CD4-positive, alpha-beta T cell (primary cell): ENCODE results near the gene NRL. TPM values are rescaled to one million over a fixed set of nuclear protein-coding genes. Genes with fewer than 3 reads are reported as not detected.

Experiments used
- ATAC-seq: fragments of 200-7000 bp; cut with Tn5 transposase; one replicate; pipeline ENCODE4 v1.10.0; 2022; ENCODE audit warnings: mild to moderate bottlenecking; ENCODE audit not compliant: poor library complexity
- CTCF ChIA-PET: fragments of 350-600 bp; sonication (Branson Sonifier 250); formaldehyde crosslinking; loops from one replicate; lab custom pipeline; 2021; ENCODE audit warnings: antibody characterized with exemption, inconsistent platforms; lab: Charles Lee
- POLR2A ChIA-PET: fragments of 350-600 bp; sonication (Branson Sonifier 250); formaldehyde crosslinking; loops from one replicate; lab custom pipeline; 2021; ENCODE audit warnings: antibody characterized with exemption, inconsistent platforms; lab: Charles Lee
- DNase-seq, 14 experiments: peaks; one replicate each; pipeline ENCODE4 v3.0.0-alpha.2; 2013 to 2020; ENCODE audit warnings: mixed read lengths in 2 of 14
- H3K27ac ChIP-seq, 2 donors: one replicate each; pipeline versions ENCODE4 v1.5.1 to v1.7.0; 2013; ENCODE audit warnings: low read length in 2 of 2, low read depth in 1 of 2, mild to moderate bottlenecking in 1 of 2
- H3K27me3 ChIP-seq, 2 experiments: 1 replicate in 1 of 2; 2 replicates in 1 of 2; pipeline versions ENCODE4 v1.6.1 to v1.7.0; 2013; ENCODE audit warnings: low read length in 2 of 2, control low read depth in 1 of 2, mild to moderate bottlenecking in 1 of 2, moderate library complexity in 1 of 2; ENCODE audit not compliant: insufficient read depth in 2 of 2, control insufficient read depth in 1 of 2
- H3K36me3 ChIP-seq: one replicate; pipeline ENCODE4 v1.6.1; 2013; ENCODE audit warnings: low read length, control low read depth; ENCODE audit not compliant: insufficient read depth
- H3K4me1 ChIP-seq: one replicate; pipeline ENCODE4 v1.6.1; 2013; ENCODE audit warnings: low read length, control low read depth; ENCODE audit not compliant: insufficient read depth
- H3K4me3 ChIP-seq: one replicate; pipeline ENCODE4 v1.5.1; 2013; ENCODE audit warnings: mild to moderate bottlenecking, low read length, moderate library complexity
- H3K9me3 ChIP-seq, 2 experiments: 1 replicate in 1 of 2; 2 replicates in 1 of 2; pipeline versions ENCODE4 v1.6.1 to v1.7.0; 2013; ENCODE audit warnings: low read length in 2 of 2, mild to moderate bottlenecking in 2 of 2, control low read depth in 1 of 2, moderate library complexity in 1 of 2; ENCODE audit not compliant: control insufficient read depth in 1 of 2, insufficient read depth in 1 of 2
- H3K27ac Mint-ChIP-seq: one replicate; pipeline ENCODE4 v1.8.0; 2020; ENCODE audit warnings: mixed read lengths
- H3K27me3 Mint-ChIP-seq: one replicate; pipeline ENCODE4 v1.8.0; 2021; ENCODE audit warnings: mixed read lengths
- H3K36me3 Mint-ChIP-seq: one replicate; pipeline ENCODE4 v1.8.0; 2021; ENCODE audit warnings: low read depth, mixed read lengths
- H3K4me1 Mint-ChIP-seq: one replicate; pipeline ENCODE4 v1.8.0; 2021; ENCODE audit warnings: low read depth, mixed read lengths
- H3K4me3 Mint-ChIP-seq: one replicate; pipeline ENCODE4 v1.8.0; 2020; ENCODE audit warnings: mild to moderate bottlenecking, mixed read lengths
- H3K9me3 Mint-ChIP-seq: one replicate; pipeline ENCODE4 v1.8.0; 2020; ENCODE audit warnings: mixed read lengths
- intact Hi-C, 2 experiments: fragments of 100-400 bp; cut with DNase I in 1 of 2; cut with micrococcal nuclease in 1 of 2; formaldehyde crosslinking; loops; one replicate each; pipeline versions ENCODE4 v1.15.1 to v1.9.0; 2023 to 2025; cut with DNase I, micrococcal nuclease
- total RNA-seq, 174 experiments: library from RNA in 2 of 174; stranded (reverse) in 2 of 174; gene quantifications; one replicate each; pipeline ENCODE4 v1.2.3 and lab custom pipeline; 2021 to 2026
- TF ChIP-seq, protein P1 (sequence below): fragments of 200-600 bp; IDR thresholded peaks from one replicate; pipeline ENCODE4 v1.8.0; 2022; ENCODE audit warnings: antibody characterized with exemption, mild to moderate bottlenecking

Gene NRL
- total RNA-seq, 2 experiments from 2014 or later, result 1.6 to 1.9 TPM

DNA sequence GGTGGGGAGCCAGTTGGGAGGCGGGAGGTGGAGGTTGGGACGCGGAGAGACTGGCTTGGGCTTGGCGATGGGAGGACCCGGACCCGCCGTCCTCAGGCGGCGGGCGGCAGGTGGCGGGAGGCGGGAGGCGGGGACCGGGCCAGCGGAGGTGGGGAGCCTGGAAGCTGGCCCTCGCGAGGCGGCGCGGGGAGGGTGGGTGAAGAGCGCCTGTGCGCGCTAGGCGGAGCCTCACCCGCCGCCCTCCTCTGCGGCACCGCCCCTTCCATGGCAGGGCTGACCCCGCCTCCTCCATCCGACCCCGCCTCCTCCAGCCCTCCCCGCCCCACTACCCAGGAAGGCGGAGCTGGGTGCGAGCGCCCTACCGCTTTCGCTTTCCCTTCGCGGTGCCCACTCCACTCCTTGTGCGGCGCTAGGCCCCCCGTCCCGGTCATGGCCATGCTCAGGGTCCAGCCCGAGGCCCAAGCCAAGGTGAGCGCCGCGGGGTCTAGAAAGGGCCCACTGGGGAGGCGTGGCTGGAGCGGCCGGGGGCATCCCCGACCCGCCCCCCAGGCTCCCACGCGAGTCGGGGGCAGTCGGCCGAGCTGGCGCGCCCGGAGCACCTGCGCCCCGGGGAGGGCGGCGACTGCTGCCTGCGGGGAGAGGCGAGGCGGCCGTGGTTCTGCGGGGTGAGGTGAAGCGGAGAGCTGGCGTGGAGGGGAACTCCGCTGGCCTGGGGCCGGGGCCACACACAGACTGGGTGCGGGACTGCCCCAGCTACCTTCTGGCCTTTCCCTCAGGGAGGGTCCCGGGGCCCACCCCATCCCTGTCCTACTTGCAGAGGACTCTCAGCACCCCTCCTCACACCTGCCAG, 21.3 kb upstream of the NRL start, which contains the start of gene PSME1:
PSME1 (plus strand) TSS at position 361 of the 850 bp plus-strand sequence; CDS start at position 430, 69 bp downstream.
- Mint-ChIP-seq H3K36me3 (peaks cover 42% of the 10 kb centered on the region), H3K9me3 (no peaks in the 10 kb centered on the region), H3K4me3 (peak within 1 kb of the TSS; percentile 94), H3K27ac (peak within 1 kb of the TSS; percentile 85), H3K27me3 (no peaks in the 10 kb centered on the region), H3K4me1 (peaks cover 69% of the 10 kb centered on the region)
- POLR2A ChIA-PET, result interaction anchor here (0.7 to 11.7 kb wide), 22 partner anchors 8 to 834 kb away, joined by 3 to 296 read pairs (median 6); partner anchors contain the start of genes CBLN3, CHMP4A, DCAF11 and DHRS1
- Histone ChIP-seq H3K36me3 (peaks cover 27% of the 10 kb centered on the region), H3K9me3 (no peaks in the 10 kb centered on the region), H3K27me3 (no peaks in the 10 kb centered on the region), H3K4me1 (peaks cover 68% of the 10 kb centered on the region), H3K27ac (peak within 1 kb of the TSS; percentile 72 to 88), H3K4me3 (peak within 1 kb of the TSS; percentile 74)
- peak; percentile 89 to 97 (median 95) for DNase-seq
- CTCF ChIA-PET, result interaction anchor here (0.9 to 5.0 kb wide), 8 partner anchors 11 to 136 kb away, joined by 3 to 33 read pairs (median 6); partner anchors contain the start of genes IRF9, MDP1, PSME2 and RABGGTA
- intact Hi-C loops, result loop anchor here (1.0 to 2.0 kb wide), 6 partner anchors 10 to 77 kb away; partner anchors contain the start of genes IRF9 (in 2 of the 2), CHMP4A (in 1 of the 2), PSME2 (in 1 of the 2) and TM9SF1 (in 1 of the 2)
- ATAC-seq, result peak; percentile 97
- TF ChIP-seq, protein P1, sequence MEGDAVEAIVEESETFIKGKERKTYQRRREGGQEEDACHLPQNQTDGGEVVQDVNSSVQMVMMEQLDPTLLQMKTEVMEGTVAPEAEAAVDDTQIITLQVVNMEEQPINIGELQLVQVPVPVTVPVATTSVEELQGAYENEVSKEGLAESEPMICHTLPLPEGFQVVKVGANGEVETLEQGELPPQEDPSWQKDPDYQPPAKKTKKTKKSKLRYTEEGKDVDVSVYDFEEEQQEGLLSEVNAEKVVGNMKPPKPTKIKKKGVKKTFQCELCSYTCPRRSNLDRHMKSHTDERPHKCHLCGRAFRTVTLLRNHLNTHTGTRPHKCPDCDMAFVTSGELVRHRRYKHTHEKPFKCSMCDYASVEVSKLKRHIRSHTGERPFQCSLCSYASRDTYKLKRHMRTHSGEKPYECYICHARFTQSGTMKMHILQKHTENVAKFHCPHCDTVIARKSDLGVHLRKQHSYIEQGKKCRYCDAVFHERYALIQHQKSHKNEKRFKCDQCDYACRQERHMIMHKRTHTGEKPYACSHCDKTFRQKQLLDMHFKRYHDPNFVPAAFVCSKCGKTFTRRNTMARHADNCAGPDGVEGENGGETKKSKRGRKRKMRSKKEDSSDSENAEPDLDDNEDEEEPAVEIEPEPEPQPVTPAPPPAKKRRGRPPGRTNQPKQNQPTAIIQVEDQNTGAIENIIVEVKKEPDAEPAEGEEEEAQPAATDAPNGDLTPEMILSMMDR, result no peak

DNA sequence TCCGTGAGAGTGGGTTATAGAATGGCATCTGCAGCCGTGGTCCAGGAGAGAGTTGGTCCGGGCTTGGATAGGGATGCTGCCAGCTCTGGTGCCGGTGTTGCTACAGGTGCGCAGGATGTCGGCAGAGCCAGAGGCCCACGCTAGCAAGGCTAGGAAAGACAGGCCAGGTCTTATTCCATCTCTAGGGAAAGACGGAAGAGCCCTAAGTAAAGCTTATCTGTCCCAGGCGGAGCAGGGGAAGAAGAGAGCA, 20.8 kb upstream of the NRL start:
- peak overlapping the region; percentile 72 to 88 for H3K27ac ChIP-seq
- DNase-seq, result no peak
- H3K27me3 Mint-ChIP-seq, result no peaks in the 10 kb centered on the region
- H3K27ac Mint-ChIP-seq, result peak overlapping the region; percentile 85
- intact Hi-C loops, result loop anchor here in 1 of 2 experiments (1.0 kb wide), 1 partner anchor 20 kb away; no protein-coding TSS in a partner anchor
- H3K4me1 Mint-ChIP-seq, result peaks cover 69% of the 10 kb centered on the region
- ChIA-PET POLR2A (interaction anchor here (0.7 to 11.7 kb wide), 21 partner anchors 8 to 833 kb away, joined by 3 to 296 read pairs (median 7); partner anchors contain the start of genes CBLN3, CHMP4A, DCAF11 and DHRS1), CTCF (interaction anchor here (0.9 to 5.0 kb wide), 8 partner anchors 11 to 136 kb away, joined by 3 to 33 read pairs (median 6); partner anchors contain the start of genes IRF9, MDP1, PSME2 and RABGGTA)
- H3K36me3 Mint-ChIP-seq, result peaks cover 36% of the 10 kb centered on the region
- TF ChIP-seq, protein P1, result no peak
- peaks cover 27% of the 10 kb centered on the region for H3K36me3 ChIP-seq
- H3K4me3 ChIP-seq, result peak overlapping the region; percentile 74
- peak overlapping the region; percentile 94 for H3K4me3 Mint-ChIP-seq
- H3K4me1 ChIP-seq, result peaks cover 64% of the 10 kb centered on the region
- no peaks in the 10 kb centered on the region for H3K9me3 Mint-ChIP-seq
- H3K27me3 ChIP-seq, result no peaks in the 10 kb centered on the region
- ATAC-seq, result no peak
- H3K9me3 ChIP-seq, result no peaks in the 10 kb centered on the region

- intact Hi-C loops, result no loop called here
- Histone ChIP-seq H3K27ac (no peak overlapping the region), H3K27me3 (no peaks in the 10 kb centered on the region), H3K9me3 (no peaks in the 10 kb centered on the region), H3K4me3 (no peak overlapping the region), H3K36me3 (peaks cover 18% of the 10 kb centered on the region), H3K4me1 (peaks cover 48% of the 10 kb centered on the region)
- Mint-ChIP-seq H3K9me3 (no peaks in the 10 kb centered on the region), H3K4me1 (peaks cover 51% of the 10 kb centered on the region), H3K36me3 (peaks cover 23% of the 10 kb centered on the region), H3K4me3 (no peak overlapping the region), H3K27ac (peak overlapping the region; percentile 91), H3K27me3 (no peaks in the 10 kb centered on the region)
- ChIA-PET CTCF (interaction anchor here (0.6 to 5.0 kb wide), 3 partner anchors 27 to 109 kb away, joined by 3 to 33 read pairs (median 3); partner anchors contain the start of genes IRF9 and TINF2), POLR2A (interaction anchor here (0.7 to 11.7 kb wide), 3 partner anchors 15 to 1038 kb away, joined by 3 to 296 read pairs (median 127); partner anchors contain the start of genes DCAF11, NRL, PSME2 and RNF31)
- DNase-seq (no peak), ATAC-seq (no peak)
- TF ChIP-seq, protein P1, result no peak
Observed at GRCh38 chr14:24133735-24134134, 19.0 kb upstream of the NRL start.
